ENCODE data around the gene C16orf89.
A peak's percentile ranks its signal among the peaks of the same experiment; 100 is the strongest.
"Not testable (repeated sequence)": the region's sequence is repeated elsewhere in the genome, so short reads cannot be mapped to it uniquely, and the experiment has no call there.

C16orf89 gene, protein sequence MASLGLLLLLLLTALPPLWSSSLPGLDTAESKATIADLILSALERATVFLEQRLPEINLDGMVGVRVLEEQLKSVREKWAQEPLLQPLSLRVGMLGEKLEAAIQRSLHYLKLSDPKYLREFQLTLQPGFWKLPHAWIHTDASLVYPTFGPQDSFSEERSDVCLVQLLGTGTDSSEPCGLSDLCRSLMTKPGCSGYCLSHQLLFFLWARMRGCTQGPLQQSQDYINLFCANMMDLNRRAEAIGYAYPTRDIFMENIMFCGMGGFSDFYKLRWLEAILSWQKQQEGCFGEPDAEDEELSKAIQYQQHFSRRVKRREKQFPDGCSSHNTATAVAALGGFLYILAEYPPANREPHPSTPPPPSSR

DNA sequence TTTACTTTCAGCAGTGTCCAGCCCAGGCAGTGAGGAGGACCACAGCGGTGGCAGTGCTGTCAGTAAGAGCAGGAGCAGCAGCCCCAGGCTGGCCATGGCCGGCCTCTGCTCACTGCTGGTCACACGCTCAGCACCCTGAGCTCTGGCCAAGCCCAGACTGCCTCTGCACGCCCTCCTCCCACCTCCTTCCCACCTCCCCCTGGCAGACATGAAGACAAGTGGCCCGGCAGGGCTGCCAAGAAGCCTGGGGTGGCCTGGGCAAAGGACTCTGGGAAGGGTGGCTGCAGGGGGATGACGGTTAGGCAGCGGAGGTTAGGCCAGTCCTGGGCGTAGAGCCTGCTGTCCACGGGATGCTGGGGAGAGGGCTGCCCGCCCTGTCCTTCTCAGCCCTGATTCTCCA lies at the start of gene C16orf89:
C16orf89 (minus strand) TSS at position 144 of the 400 bp plus-strand sequence; CDS start at position 96, 48 bp downstream.
- DNase-seq (ENCODE audit: low read depth, low spot score), result no peak

DNA sequence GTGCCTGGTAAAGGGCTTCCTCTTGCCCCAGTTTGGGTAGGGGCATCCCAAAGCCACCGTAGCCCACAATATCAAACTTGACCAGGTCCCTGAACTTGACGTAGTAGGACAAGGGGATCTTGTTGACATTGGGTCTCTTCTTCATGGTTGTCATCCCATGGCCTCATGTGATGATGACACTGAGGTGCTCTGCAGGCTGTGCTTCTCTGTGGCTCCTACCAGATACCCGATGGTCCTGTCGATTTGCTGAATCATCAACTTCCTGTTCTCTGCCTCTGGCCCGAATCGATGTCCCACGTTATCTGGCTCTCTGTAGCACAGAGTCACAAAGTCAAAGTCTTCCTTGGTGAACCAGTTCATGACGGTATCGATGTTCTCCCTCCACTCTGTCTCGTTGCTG lies 45.2 kb upstream of the C16orf89 start:
- DNase-seq (ENCODE audit: low read depth, low spot score), result not testable (repeated sequence)

DNA sequence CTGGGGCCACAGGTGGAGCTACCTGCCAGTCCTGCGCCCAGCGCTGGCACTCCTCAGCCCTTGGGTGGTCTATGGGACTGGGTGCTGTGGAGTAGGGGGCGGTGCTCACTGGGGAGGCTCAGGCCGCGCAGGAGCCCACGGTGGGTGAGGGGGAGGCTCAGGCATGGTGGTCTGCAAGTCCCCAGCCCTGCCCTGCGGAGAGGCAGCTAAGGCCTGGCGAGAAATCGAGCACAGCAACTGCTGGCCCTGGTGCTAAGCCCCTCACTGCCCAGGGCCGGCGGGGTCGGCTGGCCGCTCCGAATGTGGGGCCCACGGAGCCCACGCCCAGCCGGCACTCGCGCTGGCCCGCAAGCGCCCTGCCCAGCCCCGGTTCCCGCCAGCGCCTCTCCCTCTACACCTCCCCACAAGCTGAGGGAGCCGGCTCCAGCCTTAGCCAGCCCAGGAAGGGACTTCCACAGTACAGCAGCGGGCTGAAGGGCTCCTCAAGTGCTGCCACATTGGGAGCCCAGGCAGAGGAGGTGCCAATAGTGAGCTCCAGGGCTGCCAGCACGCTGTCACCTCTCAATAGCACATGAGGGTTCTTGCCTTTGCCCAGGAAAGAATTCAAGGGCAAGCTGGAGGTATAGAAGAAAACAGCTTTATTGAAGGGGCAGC lies 42.9 kb upstream of the C16orf89 start:
- no peak for DNase-seq (ENCODE audit: low read depth, low spot score)

DNA sequence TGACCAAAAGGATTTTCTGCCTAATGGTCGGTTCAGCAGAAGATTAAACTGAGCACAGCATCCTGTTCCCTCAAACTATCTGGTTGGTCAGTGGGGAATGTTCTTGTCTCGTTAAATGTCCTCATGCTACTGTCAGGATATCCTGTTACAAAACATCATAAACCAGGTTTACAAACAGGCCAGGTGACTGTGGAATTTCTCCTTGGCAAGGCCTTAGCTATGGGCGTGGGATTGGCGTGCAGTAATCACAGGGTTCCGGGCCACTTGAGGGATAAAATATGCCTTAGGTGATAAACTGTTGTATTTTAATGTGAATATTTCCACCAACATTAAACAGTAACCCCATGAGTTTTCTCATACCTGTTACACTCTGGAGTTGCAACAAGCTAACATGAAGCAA lies 39.3 kb upstream of the C16orf89 start:
- not testable (repeated sequence) for DNase-seq (ENCODE audit: low read depth, low spot score)

DNA sequence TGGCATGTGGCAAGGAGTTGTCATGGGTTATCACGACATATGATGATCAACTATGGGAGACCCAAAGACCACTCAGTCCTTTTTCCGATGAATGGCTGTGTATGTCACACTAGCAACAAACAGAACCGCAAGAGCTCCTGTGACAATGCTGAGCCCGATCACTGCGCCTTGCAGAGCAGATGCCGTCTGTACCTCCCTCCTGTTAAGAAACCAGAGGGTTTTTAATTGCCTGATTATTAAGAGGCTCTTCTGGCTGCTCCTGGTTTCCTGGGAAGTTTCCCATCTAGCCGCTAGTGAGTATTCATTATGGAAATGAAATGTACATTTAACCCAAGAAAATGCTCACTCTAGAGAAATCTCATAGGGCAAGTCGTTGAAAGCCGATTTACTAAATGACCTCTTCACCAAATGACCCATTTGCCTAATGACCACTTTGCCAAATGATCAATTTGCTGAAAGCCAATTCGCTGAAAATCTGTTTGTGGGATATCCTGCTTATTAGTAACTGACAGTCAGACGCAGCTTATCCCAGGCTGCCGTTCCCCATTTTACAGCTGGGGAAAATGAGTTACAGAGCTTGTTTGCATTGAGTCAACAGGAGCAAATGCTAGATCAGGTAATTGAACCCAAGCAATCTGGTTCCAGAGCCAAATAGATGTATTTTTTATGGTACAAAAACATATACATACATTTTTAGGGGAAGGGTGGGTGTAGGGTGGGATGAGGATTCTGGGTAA lies 37.7 kb upstream of the C16orf89 start:
- DNase-seq (ENCODE audit: low read depth, low spot score), result not testable (repeated sequence)

DNA sequence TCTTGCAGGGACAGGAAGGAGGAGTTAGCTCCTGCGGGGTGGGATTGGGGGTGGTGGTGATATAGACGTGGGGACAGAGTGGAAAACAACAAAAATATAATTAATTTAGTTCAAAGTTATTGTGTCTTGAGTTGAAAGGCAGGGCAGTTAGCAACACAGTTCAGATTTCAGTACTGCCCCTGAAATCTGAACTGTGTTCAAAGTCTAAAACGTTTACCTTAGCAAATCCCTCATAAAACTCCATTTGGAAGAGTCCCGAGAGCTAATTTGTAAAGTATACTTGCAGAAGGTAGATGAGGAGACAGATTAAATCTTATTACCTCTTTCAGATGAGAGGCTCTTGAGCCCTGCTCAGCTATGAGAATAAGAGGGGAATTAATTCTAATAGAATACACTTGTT lies 33.4 kb upstream of the C16orf89 start:
- not testable (repeated sequence) for DNase-seq (ENCODE audit: low read depth, low spot score)

DNA sequence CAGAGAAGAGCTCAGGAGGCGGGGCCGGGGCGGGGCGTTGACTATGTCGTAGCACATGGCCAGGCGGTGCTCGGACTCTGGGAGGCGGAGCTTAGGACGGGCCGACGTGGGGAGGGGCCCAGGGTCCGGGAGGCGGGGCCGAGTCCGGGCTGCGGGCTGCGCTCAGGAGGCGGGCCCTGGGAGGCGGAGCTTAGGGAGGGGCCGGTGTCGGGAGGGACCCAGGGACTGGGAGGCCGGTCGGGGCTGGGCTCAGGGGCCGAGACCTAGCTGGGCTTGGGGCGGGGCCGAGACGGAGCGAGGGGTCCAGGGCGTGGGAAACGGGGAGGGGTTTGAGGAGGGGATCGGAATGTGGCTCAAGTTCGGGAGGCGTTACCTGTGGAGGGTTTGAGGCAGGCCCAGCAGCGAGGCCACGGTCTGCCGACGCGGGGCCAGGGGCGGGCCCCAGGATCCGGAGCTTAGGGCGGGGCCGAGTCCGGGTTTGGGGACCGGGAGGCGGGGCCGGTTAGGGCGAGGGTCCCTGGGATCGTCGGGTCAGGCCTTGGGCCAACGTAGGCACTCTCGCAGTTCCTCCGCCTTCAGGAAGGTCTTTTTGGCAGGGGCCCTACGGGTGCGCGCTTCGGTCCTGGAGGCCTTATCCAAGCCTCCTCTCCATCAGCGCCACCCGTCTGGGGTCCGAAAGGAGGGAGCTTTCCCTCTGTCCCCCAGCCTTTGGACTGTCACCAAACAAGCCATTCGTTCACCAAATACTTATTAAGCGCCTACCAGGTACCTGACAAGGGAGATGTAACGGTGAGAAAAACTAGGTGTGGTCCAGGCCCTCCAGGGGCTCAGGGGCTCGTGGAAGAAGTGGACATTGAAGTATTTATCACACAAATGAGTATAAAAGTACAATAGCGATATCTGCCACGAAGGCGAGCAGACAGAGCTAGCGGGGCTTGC lies 32.7 kb upstream of the C16orf89 start:
- peak; percentile 12 for DNase-seq (ENCODE audit: low read depth, low spot score)

DNA sequence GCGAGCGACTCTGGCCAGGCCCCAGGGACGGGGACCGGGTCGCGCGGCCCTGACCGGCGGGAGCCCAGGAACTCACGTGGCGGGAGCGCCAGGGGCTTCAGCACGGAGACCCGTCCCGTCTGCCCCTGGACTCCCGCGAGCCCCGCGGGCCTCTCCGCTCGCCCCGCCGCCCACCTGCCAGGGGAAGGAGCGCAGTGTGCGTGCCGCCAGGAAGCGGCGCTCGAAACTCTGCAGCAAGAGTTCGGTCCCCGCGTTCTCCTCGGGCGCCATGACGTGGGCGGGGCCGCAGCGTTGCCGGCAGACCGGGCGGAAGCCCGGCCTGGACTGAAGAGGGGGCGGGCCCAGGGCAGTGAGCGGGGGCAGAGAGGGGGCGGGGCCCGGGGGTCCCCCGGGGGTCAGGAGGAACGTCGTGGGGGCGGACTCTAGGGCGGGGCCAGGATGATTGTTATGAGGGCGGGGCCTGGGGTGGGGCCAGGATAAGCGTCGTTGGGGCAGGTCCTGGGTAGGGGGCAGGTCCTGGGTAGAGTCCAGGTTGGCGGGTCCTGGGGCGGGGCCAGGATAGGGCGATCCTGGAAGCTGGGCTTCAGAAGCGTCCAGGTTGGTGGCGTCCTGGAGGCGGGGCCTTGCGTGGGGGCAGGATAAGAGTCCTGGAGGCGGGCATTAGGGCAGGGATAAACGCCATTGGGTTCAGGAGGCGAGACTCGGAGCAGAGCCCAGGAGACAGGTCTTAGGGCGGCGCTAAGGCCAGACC lies 31.9 kb upstream of the C16orf89 start, which contains the start of gene EEF2KMT:
EEF2KMT (minus strand) TSS at position 326 of the 751 bp plus-strand sequence; CDS start at position 270, 56 bp downstream.
- peak; percentile 97 for DNase-seq (ENCODE audit: low read depth, low spot score)

DNA sequence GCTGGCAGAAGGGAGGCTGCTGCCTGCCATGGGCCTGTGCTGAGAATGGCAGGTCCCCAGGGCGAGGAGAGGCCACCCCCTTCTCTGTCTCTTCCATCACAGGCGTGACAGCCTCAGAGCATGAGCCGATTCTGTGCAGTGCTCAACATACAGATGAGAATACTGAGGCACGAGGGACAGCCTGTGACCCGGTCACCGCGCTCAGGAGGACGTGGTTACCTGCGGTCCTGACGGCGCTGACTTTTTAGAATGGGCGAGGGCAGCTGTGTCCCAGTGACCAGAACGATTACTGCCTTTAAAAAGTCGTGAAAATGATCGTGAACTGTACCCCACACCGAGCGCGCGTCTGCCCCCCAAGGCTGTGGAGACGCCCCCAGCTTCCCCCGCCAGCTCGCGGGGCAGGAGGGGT lies 31.3 kb upstream of the C16orf89 start:
- not testable (repeated sequence) for DNase-seq (ENCODE audit: low read depth, low spot score)

DNA sequence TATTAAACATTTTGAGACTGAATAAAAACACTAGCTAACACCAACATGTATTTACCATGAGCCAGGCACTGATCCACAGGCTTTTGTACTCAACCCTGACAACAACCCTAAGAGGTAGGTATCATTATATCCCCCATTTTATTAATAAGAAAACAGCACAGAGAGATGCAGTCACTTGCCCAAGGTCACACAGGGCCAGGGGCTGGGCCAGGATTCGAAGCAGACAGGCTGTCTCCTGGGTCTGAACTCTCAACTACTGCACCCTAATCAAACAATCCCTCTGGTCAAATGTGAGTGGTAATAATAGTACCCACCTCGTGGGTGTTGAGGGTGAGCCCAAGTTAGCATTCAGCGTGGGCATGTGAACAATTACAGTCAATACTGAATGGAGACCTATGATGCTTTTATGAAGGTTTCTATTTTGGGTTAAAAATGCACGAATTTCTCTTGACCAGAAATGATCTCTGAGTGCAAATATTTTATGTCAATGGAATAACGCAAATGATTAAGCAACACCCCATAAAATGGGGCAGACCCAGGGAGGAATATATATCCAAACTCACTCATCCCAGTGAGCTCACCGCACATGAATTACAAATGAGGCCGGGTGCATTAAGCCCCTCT lies 30.8 kb upstream of the C16orf89 start:
- not testable (repeated sequence) for DNase-seq (ENCODE audit: low read depth, low spot score)

DNA sequence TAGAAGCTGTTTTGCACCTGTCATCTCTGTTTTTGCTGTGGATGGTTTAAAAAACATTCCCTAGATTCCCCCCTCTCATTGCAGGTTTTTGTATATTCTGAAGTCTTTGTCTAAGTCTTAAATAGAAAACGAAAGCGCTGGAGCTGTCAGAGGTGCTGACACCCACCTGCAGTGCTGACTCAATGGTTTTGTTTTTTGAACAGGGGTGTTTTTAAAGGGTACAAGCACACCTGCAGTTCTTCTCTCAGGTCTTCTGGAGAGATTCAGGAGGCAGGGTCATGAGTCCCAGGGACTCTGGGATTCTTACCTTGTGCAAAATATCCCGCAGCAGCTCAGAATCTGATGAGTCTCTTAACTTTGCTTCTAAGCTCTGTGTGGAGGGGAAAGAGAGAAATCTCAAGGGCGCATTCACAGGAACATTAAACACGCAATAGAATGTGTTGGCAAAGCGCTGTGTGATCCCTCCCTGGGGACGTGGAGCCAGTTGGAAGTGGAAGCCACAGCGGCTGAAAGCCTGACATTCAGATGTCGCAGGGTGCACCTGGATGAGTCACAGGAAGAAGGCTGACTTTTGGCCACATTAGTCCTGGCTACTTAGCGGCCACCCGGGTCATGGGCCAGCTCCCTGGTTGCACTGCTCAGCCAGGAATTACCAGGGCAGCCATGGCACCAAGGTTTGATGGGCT lies 29.5 kb upstream of the C16orf89 start:
- not testable (repeated sequence) for DNase-seq (ENCODE audit: low read depth, low spot score)

DNA sequence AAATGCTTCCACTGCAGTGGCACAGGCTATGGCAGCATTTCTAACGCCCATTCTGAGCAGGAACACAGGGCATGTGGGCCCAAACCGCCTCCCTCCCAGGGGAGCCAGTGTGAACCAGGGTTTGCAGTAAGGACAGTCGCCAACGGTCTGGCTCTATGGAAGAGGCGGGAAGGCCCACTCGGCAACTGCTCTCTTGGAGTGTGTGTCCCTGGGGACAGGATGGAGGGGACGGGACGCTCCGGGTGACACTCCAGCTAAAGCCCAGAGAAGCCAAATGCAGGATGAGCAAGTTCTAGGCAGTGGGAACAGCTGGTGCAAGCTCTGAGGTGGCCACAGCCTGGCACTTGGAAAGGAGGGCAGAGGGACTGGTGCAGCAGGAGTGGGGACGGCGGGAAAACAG lies 28.0 kb upstream of the C16orf89 start:
- DNase-seq (ENCODE audit: low read depth, low spot score), result not testable (repeated sequence)

DNA sequence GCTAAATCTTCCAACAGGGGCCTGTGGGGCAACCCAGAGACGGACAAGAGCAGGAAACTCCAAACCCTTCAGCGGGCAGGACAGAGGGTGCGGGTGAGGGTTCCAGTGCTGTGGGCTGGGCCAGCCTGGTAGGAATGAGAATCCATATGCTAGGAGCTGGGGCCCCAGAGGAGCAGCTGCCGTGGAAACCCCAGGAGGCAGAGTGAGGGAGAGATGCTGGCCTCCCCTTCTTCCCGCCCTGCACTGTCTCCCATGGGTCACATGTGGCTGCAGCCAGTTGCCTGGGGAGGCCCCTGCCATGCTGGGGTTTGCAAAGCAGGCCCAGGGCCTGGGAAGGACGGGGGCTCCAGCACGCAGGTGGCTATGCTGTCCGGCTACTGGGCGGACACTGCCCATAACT lies 27.3 kb upstream of the C16orf89 start:
- DNase-seq (ENCODE audit: low read depth, low spot score), result not testable (repeated sequence)

DNA sequence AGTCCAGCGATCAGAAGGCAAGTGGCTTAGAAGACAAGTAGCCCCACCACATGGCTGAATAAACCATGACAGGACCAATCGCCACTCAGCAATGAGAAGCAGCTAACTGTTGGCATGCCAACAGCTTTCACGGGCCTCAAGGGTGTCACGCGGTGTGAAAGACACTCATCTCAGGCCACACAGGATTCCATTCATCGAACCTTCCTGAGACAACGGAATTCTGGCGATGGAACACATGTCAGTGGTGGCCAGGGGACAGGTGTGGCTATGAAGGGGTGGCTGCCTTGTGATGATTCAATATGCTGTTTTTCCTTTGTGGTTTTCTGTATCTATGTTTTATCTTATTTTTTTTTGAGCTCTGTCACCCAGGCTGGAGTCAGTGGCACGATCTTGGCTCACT lies 24.8 kb upstream of the C16orf89 start:
- not testable (repeated sequence) for DNase-seq (ENCODE audit: low read depth, low spot score)

DNA sequence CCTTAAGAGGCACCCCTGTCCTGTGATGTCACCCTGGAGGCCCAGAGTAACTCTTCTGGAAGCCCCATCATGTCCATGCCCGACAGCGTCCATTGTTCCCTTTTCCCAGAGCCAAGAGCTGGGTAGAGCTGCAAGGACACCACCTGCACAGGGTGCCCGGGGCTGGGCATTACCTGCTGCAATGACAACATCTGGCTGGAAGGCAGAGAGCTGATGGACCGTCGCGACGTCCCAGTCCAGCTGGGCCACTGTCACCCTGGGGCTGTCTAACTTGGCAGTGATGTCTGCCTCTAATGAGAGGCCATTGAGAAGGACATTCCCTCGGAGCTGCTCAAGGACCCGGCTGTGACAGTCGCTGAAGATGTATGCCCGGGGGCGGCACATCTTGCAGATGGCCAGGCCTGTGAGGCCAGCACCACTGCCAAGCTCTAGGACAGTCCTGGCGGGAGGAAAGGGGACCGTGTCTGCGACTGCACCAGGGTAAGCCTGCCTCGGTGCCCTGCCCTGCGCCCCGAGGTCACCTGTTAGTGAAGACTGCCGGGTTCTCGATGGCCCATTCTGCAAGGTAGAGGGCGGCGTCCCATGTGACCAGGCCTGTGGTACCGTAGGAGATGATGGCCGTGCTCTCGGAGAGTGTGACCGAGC lies 24.3 kb upstream of the C16orf89 start:
- not testable (repeated sequence) for DNase-seq (ENCODE audit: low read depth, low spot score)

DNA sequence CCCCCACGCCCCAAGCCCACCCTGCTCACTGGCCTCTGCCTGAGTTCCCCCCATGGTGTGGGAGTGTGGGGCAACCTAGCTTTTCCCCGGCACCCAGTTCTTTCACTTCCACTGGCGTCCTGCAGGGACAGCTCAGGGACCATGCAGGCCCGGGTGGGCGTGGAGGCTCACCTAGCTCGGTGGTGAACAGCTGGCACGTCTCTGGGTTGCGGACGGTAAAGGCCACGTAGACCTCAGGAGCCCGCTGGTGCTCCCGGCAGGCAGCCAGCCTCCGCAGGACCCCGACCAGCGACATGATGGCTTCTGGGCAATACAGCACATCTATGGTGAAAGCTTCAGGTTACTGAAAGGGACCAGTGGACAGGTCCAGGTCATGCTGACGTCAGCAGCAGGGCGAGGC lies 23.2 kb upstream of the C16orf89 start:
- not testable (repeated sequence) for DNase-seq (ENCODE audit: low read depth, low spot score)

DNA sequence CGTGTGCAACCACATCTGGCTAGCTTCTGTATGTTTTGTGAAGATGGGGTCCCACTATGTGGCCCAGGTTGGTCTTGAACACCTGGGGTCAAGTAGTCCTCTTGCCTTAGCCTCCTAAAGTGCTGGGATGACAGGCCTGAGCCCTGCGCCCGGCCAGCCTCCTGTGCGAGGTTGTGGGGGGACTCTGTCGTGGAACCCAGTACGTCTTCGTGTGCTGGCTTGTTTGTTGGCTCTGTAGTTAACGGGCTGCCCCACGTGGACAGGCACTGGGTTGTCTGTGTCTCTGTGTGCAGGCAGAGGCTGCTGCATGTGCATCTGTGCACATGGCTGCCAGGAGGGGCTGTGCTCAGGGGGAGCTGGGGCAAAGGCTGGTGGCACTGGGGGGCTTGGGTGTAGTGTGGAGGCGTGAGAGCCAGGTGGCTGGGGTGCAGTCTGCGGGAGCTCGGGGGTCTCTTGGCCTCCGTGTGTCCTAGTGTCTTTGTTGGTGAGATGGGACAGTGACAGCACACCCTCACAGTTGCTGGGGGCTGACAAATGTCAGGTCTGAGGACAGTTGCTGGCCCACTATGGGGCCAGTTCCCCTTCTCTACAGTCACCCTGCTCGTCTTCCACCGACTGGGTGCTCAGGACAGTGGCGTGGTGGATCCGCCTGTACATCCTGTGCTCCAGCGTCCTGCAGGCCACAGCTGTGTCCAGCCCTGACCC lies 22.5 kb upstream of the C16orf89 start:
- DNase-seq (ENCODE audit: low read depth, low spot score), result not testable (repeated sequence)

DNA sequence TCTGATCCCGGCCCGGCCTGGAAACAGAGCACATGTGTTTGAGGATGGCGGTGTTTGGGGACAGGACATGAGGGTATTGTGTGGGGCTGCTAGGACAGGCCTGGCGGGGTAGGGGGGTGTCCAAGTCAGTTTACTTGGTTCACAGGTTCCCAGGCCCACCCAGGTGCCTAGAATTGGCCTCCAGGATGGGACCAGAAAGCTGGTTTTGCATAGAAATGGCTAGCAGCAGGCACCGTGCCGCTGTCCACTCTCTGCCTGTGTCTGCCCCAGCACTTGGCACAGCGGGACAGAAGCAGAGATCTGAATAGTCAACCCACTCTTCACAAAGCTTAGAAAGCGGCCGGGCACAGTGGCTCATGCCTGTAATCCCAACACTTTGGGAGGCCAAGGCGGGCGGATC lies 20.0 kb upstream of the C16orf89 start:
- DNase-seq (ENCODE audit: low read depth, low spot score), result not testable (repeated sequence)
